T-helper 2 cell treated with Interferon-gamma antibody and Interleukin-4, amounts not matched to agents 5 μg/mL and 100 μg/mL, for 36 hours (primary cell): ENCODE measurements around the gene RECQL5.

Experiments
- DNase-seq: peaks from one replicate; pipeline ENCODE4 v3.0.0; 2021; ENCODE audit warnings: low spot score
- H3K27ac Mint-ChIP-seq: one replicate; pipeline ENCODE4 v1.8.0; 2021; ENCODE audit warnings: mild to moderate bottlenecking, mixed read lengths
- H3K27me3 Mint-ChIP-seq: one replicate; pipeline ENCODE4 v1.8.0; 2021; ENCODE audit warnings: low read depth, mixed read lengths
- H3K36me3 Mint-ChIP-seq: one replicate; pipeline ENCODE4 v1.8.0; 2021; ENCODE audit warnings: low read depth, mixed read lengths
- H3K4me1 Mint-ChIP-seq: one replicate; pipeline ENCODE4 v1.8.0; 2021; ENCODE audit warnings: low read depth, mixed read lengths
- H3K4me3 Mint-ChIP-seq: one replicate; pipeline ENCODE4 v1.8.0; 2022; ENCODE audit warnings: mild to moderate bottlenecking, moderate library complexity, mixed read lengths
- H3K9me3 Mint-ChIP-seq: one replicate; pipeline ENCODE4 v1.8.0; 2021; ENCODE audit warnings: mixed read lengths

The RECQL5 gene

GRCh38 chr17:75630071-75630917 is 36.7 kb downstream of the RECQL5 start:
- Mint-ChIP-seq H3K9me3 (no peaks in the 10 kb centered on the region), H3K4me3 (no peak overlapping the region), H3K27me3 (no peaks in the 10 kb centered on the region), H3K27ac (no peak overlapping the region), H3K4me1 (peaks cover 1% of the 10 kb centered on the region), H3K36me3 (no peaks in the 10 kb centered on the region)
- DNase-seq: no peak

- H3K27me3 Mint-ChIP-seq: no peaks in the 10 kb centered on the region
- H3K36me3 Mint-ChIP-seq: no peaks in the 10 kb centered on the region
- H3K27ac Mint-ChIP-seq: no peak overlapping the region
- peaks cover 1% of the 10 kb centered on the region for H3K4me1 Mint-ChIP-seq
- no peaks in the 10 kb centered on the region for H3K9me3 Mint-ChIP-seq
- H3K4me3 Mint-ChIP-seq: no peak overlapping the region
- DNase-seq: no peak
Measured at GRCh38 chr17:75629157-75629556, 37.8 kb downstream of the RECQL5 start.

GRCh38 chr17:75628425-75628824 is 38.5 kb downstream of the RECQL5 start:
- Mint-ChIP-seq H3K4me3 (no peak overlapping the region), H3K36me3 (no peaks in the 10 kb centered on the region), H3K27ac (no peak overlapping the region), H3K9me3 (no peaks in the 10 kb centered on the region), H3K27me3 (no peaks in the 10 kb centered on the region), H3K4me1 (no peaks in the 10 kb centered on the region)
- no peak for DNase-seq

- Mint-ChIP-seq H3K4me3 (no peak overlapping the region), H3K36me3 (no peaks in the 10 kb centered on the region)
Measured at GRCh38 chr17:75627094-75627493, 39.9 kb downstream of the RECQL5 start.

GRCh38 chr17:75626496-75627038 is 40.4 kb downstream of the RECQL5 start:
- H3K9me3 Mint-ChIP-seq: no peaks in the 10 kb centered on the region
- no peak for DNase-seq
- no peaks in the 10 kb centered on the region for H3K27me3 Mint-ChIP-seq
- no peaks in the 10 kb centered on the region for H3K4me1 Mint-ChIP-seq
- H3K4me3 Mint-ChIP-seq: no peak overlapping the region
- no peak overlapping the region for H3K27ac Mint-ChIP-seq
- H3K36me3 Mint-ChIP-seq: no peaks in the 10 kb centered on the region

More at GRCh38 chr17:75627094-75627493, 39.9 kb downstream of the RECQL5 start:
- Mint-ChIP-seq H3K27ac (no peak overlapping the region), H3K9me3 (no peaks in the 10 kb centered on the region), H3K27me3 (no peaks in the 10 kb centered on the region), H3K4me1 (no peaks in the 10 kb centered on the region)
- no peak for DNase-seq

GRCh38 chr17:75625813-75626486 is 41.0 kb downstream of the RECQL5 start:
- no peaks in the 10 kb centered on the region for H3K27me3 Mint-ChIP-seq
- no peaks in the 10 kb centered on the region for H3K4me1 Mint-ChIP-seq
- H3K4me3 Mint-ChIP-seq: no peak overlapping the region
- no peak for DNase-seq
- no peak overlapping the region for H3K27ac Mint-ChIP-seq
- no peaks in the 10 kb centered on the region for H3K9me3 Mint-ChIP-seq
- H3K36me3 Mint-ChIP-seq: no peaks in the 10 kb centered on the region

- DNase-seq: no peak
- H3K27ac Mint-ChIP-seq: no peak overlapping the region
- no peaks in the 10 kb centered on the region for H3K36me3 Mint-ChIP-seq
- no peak overlapping the region for H3K4me3 Mint-ChIP-seq
- no peaks in the 10 kb centered on the region for H3K4me1 Mint-ChIP-seq
- no peaks in the 10 kb centered on the region for H3K27me3 Mint-ChIP-seq
- no peaks in the 10 kb centered on the region for H3K9me3 Mint-ChIP-seq
Measured at GRCh38 chr17:75624714-75625345, 42.1 kb downstream of the RECQL5 start.

- Mint-ChIP-seq H3K4me3 (no peak overlapping the region), H3K27me3 (no peaks in the 10 kb centered on the region), H3K4me1 (no peaks in the 10 kb centered on the region), H3K27ac (no peak overlapping the region), H3K9me3 (no peaks in the 10 kb centered on the region), H3K36me3 (no peaks in the 10 kb centered on the region)
- DNase-seq: no peak
Measured at GRCh38 chr17:75624021-75624420, 42.9 kb downstream of the RECQL5 start.

- no peak overlapping the region for H3K4me3 Mint-ChIP-seq
- H3K27me3 Mint-ChIP-seq: no peaks in the 10 kb centered on the region
- no peak for DNase-seq
- H3K9me3 Mint-ChIP-seq: no peaks in the 10 kb centered on the region
- no peaks in the 10 kb centered on the region for H3K4me1 Mint-ChIP-seq
- no peaks in the 10 kb centered on the region for H3K36me3 Mint-ChIP-seq
- H3K27ac Mint-ChIP-seq: no peak overlapping the region
Measured at GRCh38 chr17:75623386-75623785, 43.6 kb downstream of the RECQL5 start.

GRCh38 chr17:75622771-75623273 is 44.1 kb downstream of the RECQL5 start:
- no peak overlapping the region for H3K4me3 Mint-ChIP-seq
- H3K27ac Mint-ChIP-seq: no peak overlapping the region
- DNase-seq: no peak
- H3K27me3 Mint-ChIP-seq: no peaks in the 10 kb centered on the region
- H3K4me1 Mint-ChIP-seq: no peaks in the 10 kb centered on the region
- H3K36me3 Mint-ChIP-seq: no peaks in the 10 kb centered on the region
- no peaks in the 10 kb centered on the region for H3K9me3 Mint-ChIP-seq

GRCh38 chr17:75622076-75622475 is 44.9 kb downstream of the RECQL5 start:
- Mint-ChIP-seq H3K27me3 (no peaks in the 10 kb centered on the region), H3K9me3 (no peaks in the 10 kb centered on the region), H3K4me1 (no peaks in the 10 kb centered on the region), H3K27ac (no peak overlapping the region), H3K4me3 (no peak overlapping the region), H3K36me3 (no peaks in the 10 kb centered on the region)
- no peak for DNase-seq

GRCh38 chr17:75621489-75621888 is 45.5 kb downstream of the RECQL5 start:
- no peak overlapping the region for H3K27ac Mint-ChIP-seq
- H3K4me1 Mint-ChIP-seq: no peaks in the 10 kb centered on the region
- H3K27me3 Mint-ChIP-seq: no peaks in the 10 kb centered on the region
- H3K4me3 Mint-ChIP-seq: no peak overlapping the region
- H3K9me3 Mint-ChIP-seq: no peaks in the 10 kb centered on the region
- no peak for DNase-seq
- no peaks in the 10 kb centered on the region for H3K36me3 Mint-ChIP-seq

- Mint-ChIP-seq H3K4me1 (no peaks in the 10 kb centered on the region), H3K36me3 (no peaks in the 10 kb centered on the region), H3K27ac (no peak overlapping the region), H3K9me3 (no peaks in the 10 kb centered on the region), H3K4me3 (no peak overlapping the region), H3K27me3 (no peaks in the 10 kb centered on the region)
- DNase-seq: no peak
Measured at GRCh38 chr17:75619506-75620431, 47.2 kb downstream of the RECQL5 start.
